ENCODE data around the gene THEM5.

- TF ChIP-seq CTCF (IDR thresholded peaks at IDR 0.05; ENCODE audit: low read length) = no peak
- no peak for TF ChIP-seq EZH2 (optimal IDR thresholded peaks at IDR 0.05; ENCODE audit: low read depth, low read length)
- TF ChIP-seq EZH2phosphoT487 (IDR thresholded peaks at IDR 0.05; ENCODE audit: low read length) = no peak
These were observed 52.7 kb downstream of the THEM5 start for GRCh38 chr1:151800830-151801229.

All from MM.1S (cell line).